SK-N-SH treated with all-trans-retinoic acid at 6 μM for 48 hours (cell line): ENCODE data around the gene PDE4B.

Source experiments
- ARNTL ChIP-seq: fragments of 450-650 bp; formaldehyde crosslinking; IDR thresholded peaks from 2 replicates; pipeline ENCODE4 v1.5.0; 2020; ENCODE audit warnings: low read depth, mild to moderate bottlenecking, moderate library complexity, borderline replicate concordance
- BACH2 ChIP-seq: fragments of 250-450 bp; sonication (Bioruptor Pico); IDR thresholded peaks from 2 replicates; pipeline ENCODE4 v1.9.0; 2021; ENCODE audit warnings: mild to moderate bottlenecking, borderline replicate concordance
- CREB5 ChIP-seq: fragments of 250-450 bp; sonication (Bioruptor Pico); IDR thresholded peaks from 2 replicates; pipeline ENCODE4 v1.5.1; 2020; ENCODE audit warnings: low read depth, mild to moderate bottlenecking, moderate library complexity
- PATZ1 ChIP-seq: fragments of 250-450 bp; sonication (Bioruptor Pico); IDR thresholded peaks from 2 replicates; pipeline ENCODE4 v1.8.0; 2020; ENCODE audit warnings: mild to moderate bottlenecking, moderate library complexity, borderline replicate concordance
- SNAI2 ChIP-seq: fragments of 250-450 bp; sonication (Bioruptor Pico); IDR thresholded peaks from 2 replicates; pipeline ENCODE4 v1.5.0; 2020; ENCODE audit warnings: mild to moderate bottlenecking, moderate library complexity
- ZFP3 ChIP-seq: fragments of 250-450 bp; sonication (Bioruptor Pico); IDR thresholded peaks from 2 replicates; pipeline ENCODE4 v1.5.0; 2020; ENCODE audit warnings: mild to moderate bottlenecking, moderate library complexity
- TF ChIP-seq, protein P1 (sequence below): fragments of 250-450 bp; sonication (Bioruptor Pico); IDR thresholded peaks from 2 replicates; pipeline ENCODE4 v1.5.0; 2020; ENCODE audit warnings: mild to moderate bottlenecking, moderate library complexity

- TF ChIP-seq ZFP3 (CRISPR knock-in tag) (no peak), PATZ1 (no peak), BACH2 (CRISPR knock-in tag) (no peak), ARNTL (CRISPR knock-in tag) (no peak), SNAI2 (no peak), CREB5 (CRISPR knock-in tag) (no peak)
- TF ChIP-seq, protein P1, sequence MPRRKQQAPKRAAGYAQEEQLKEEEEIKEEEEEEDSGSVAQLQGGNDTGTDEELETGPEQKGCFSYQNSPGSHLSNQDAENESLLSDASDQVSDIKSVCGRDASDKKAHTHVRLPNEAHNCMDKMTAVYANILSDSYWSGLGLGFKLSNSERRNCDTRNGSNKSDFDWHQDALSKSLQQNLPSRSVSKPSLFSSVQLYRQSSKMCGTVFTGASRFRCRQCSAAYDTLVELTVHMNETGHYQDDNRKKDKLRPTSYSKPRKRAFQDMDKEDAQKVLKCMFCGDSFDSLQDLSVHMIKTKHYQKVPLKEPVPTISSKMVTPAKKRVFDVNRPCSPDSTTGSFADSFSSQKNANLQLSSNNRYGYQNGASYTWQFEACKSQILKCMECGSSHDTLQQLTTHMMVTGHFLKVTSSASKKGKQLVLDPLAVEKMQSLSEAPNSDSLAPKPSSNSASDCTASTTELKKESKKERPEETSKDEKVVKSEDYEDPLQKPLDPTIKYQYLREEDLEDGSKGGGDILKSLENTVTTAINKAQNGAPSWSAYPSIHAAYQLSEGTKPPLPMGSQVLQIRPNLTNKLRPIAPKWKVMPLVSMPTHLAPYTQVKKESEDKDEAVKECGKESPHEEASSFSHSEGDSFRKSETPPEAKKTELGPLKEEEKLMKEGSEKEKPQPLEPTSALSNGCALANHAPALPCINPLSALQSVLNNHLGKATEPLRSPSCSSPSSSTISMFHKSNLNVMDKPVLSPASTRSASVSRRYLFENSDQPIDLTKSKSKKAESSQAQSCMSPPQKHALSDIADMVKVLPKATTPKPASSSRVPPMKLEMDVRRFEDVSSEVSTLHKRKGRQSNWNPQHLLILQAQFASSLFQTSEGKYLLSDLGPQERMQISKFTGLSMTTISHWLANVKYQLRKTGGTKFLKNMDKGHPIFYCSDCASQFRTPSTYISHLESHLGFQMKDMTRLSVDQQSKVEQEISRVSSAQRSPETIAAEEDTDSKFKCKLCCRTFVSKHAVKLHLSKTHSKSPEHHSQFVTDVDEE: no peak
Measured at GRCh38 chr1:65910432-65910831, 117.7 kb downstream of the PDE4B start.
